NOMO-1 (cell line): ENCODE measurements around the gene SLC25A33.
A peak's percentile ranks its signal among the peaks of the same experiment; 100 is the strongest.

Experiments
- DNase-seq, 2 experiments: peaks; one replicate each; lab custom pipeline; 2025; ENCODE audit not compliant: unreplicated experiment in 2 of 2; lab: John Stamatoyannopoulos, UW

The SLC25A33 gene

GRCh38 chr1:9599741-9600140 is 60.5 kb downstream of the SLC25A33 start:
- DNase-seq = no peak

- DNase-seq = no peak
Measured at GRCh38 chr1:9600861-9601834, 61.9 kb downstream of the SLC25A33 start.

- no peak for DNase-seq
Measured at GRCh38 chr1:9601942-9602793, 62.9 kb downstream of the SLC25A33 start.

- DNase-seq = no peak
Measured at GRCh38 chr1:9602794-9603167, 63.5 kb downstream of the SLC25A33 start.

- no peak for DNase-seq
Measured at GRCh38 chr1:9603307-9603706, 64.0 kb downstream of the SLC25A33 start.

GRCh38 chr1:9603766-9604753 is 64.8 kb downstream of the SLC25A33 start:
- no peak for DNase-seq

GRCh38 chr1:9604836-9605235 is 65.6 kb downstream of the SLC25A33 start:
- DNase-seq = no peak

GRCh38 chr1:9605946-9606455 is 66.7 kb downstream of the SLC25A33 start:
- DNase-seq = no peak

GRCh38 chr1:9606458-9606857 is 67.2 kb downstream of the SLC25A33 start:
- DNase-seq = no peak

- no peak for DNase-seq
Measured at GRCh38 chr1:9606948-9607347, 67.7 kb downstream of the SLC25A33 start.

GRCh38 chr1:9607352-9607751 is 68.1 kb downstream of the SLC25A33 start:
- DNase-seq = no peak

- no peak for DNase-seq
Measured at GRCh38 chr1:9609998-9610397, 70.7 kb downstream of the SLC25A33 start.

GRCh38 chr1:9610548-9610947 is 71.3 kb downstream of the SLC25A33 start:
- DNase-seq = no peak

- DNase-seq = no peak
Measured at GRCh38 chr1:9611716-9612115, 72.5 kb downstream of the SLC25A33 start.

GRCh38 chr1:9612162-9612845 is 73.0 kb downstream of the SLC25A33 start:
- no peak for DNase-seq

GRCh38 chr1:9612871-9613624 is 73.8 kb downstream of the SLC25A33 start:
- no peak for DNase-seq

GRCh38 chr1:9613625-9614299 is 74.5 kb downstream of the SLC25A33 start:
- DNase-seq = no peak

- peak in 1 of 2 experiments; percentile 37 for DNase-seq
Measured at GRCh38 chr1:9615316-9616063, 76.2 kb downstream of the SLC25A33 start.
